ENCODE measurements around the gene NUP58. TPM values are rescaled to one million over a fixed set of nuclear protein-coding genes. Genes with fewer than 3 reads are reported as not detected.
A peak's percentile ranks its signal among the peaks of the same experiment; 100 is the strongest.
"Not testable (repeated sequence)": the region's sequence is repeated elsewhere in the genome, so short reads cannot be mapped to it uniquely, and the experiment has no call there.

Gene NUP58
- total and polyA plus RNA-seq, 5 experiments from 2014 or later, result 12.6 to 39.8 (median 14.1) TPM

GRCh38 chr13:25318946-25319345, 17.5 kb downstream of the NUP58 start:
- POLR2A ChIA-PET, H3K4me1 Mint-ChIP-seq, H3K9me3 Mint-ChIP-seq, ATAC-seq, H3K27ac Mint-ChIP-seq, H3K4me3 Mint-ChIP-seq, H3K27me3 Mint-ChIP-seq, DNase-seq: not testable (repeated sequence)
- peaks cover 0 to 80% (median 13%) of the 10 kb centered on the region in 3 donors for H3K36me3 Mint-ChIP-seq

GRCh38 chr13:25319771-25320170, 18.3 kb downstream of the NUP58 start:
- no peak for ATAC-seq
- Mint-ChIP-seq H3K4me1 (peaks cover 0 to 8% (median 3%) of the 10 kb centered on the region in 4 donors), H3K4me3 (no peak overlapping the region), H3K9me3 (no peaks in the 10 kb centered on the region), H3K36me3 (peaks cover 0 to 78% (median 11%) of the 10 kb centered on the region in 3 donors), H3K27me3 (no peaks in the 10 kb centered on the region), H3K27ac (peak overlapping the region in 1 of 10 donors; percentile 12)
- no peak for DNase-seq
- POLR2A ChIA-PET, result no interaction called here

- Mint-ChIP-seq H3K36me3 (peaks cover 0 to 77% (median 17%) of the 10 kb centered on the region in 3 donors), H3K4me1 (peaks cover 0 to 4% (median 0%) of the 10 kb centered on the region in 4 donors), H3K27ac (peak overlapping the region in 3 of 10 donors; percentile 14 to 39 (median 15)), H3K9me3 (no peaks in the 10 kb centered on the region), H3K27me3 (no peaks in the 10 kb centered on the region), H3K4me3 (no peak overlapping the region)
- ATAC-seq, result no peak
- no peak for DNase-seq
- POLR2A ChIA-PET, result no interaction called here
Observed at GRCh38 chr13:25324100-25324499, 22.7 kb downstream of the NUP58 start.

- peaks cover 0 to 89% (median 27%) of the 10 kb centered on the region in 3 donors for H3K36me3 Mint-ChIP-seq
- H3K4me3 Mint-ChIP-seq, result no peak overlapping the region
- no peaks in the 10 kb centered on the region for H3K27me3 Mint-ChIP-seq
- POLR2A ChIA-PET, result no interaction called here
- H3K4me1 Mint-ChIP-seq, result peaks cover 0 to 5% (median 3%) of the 10 kb centered on the region in 4 donors
- ATAC-seq (no peak), DNase-seq (no peak)
- no peaks in the 10 kb centered on the region for H3K9me3 Mint-ChIP-seq
- H3K27ac Mint-ChIP-seq, result peak overlapping the region in 1 of 10 donors; percentile 45
Observed at GRCh38 chr13:25329706-25330105, 28.3 kb downstream of the NUP58 start.

- Mint-ChIP-seq H3K27ac (peak overlapping the region in 1 of 10 donors; percentile 36), H3K4me1 (peaks cover 0 to 5% (median 3%) of the 10 kb centered on the region in 4 donors), H3K36me3 (peaks cover 0 to 86% (median 25%) of the 10 kb centered on the region in 3 donors), H3K9me3 (no peaks in the 10 kb centered on the region), H3K27me3 (no peaks in the 10 kb centered on the region), H3K4me3 (no peak overlapping the region)
- ATAC-seq (no peak), DNase-seq (no peak)
- POLR2A ChIA-PET, result interaction anchor here (0.6 kb wide), 1 partner anchor 862 kb away, joined by 4 read pairs; no protein-coding TSS in a partner anchor
Observed at GRCh38 chr13:25330541-25330940, 29.1 kb downstream of the NUP58 start.

GRCh38 chr13:25335856-25336255, 34.4 kb downstream of the NUP58 start:
- no peak for ATAC-seq
- no peaks in the 10 kb centered on the region for H3K27me3 Mint-ChIP-seq
- no peak for DNase-seq
- POLR2A ChIA-PET, result no interaction called here
- H3K4me1 Mint-ChIP-seq, result peaks cover 0 to 5% (median 3%) of the 10 kb centered on the region in 4 donors
- peak overlapping the region in 1 of 10 donors; percentile 2 for H3K27ac Mint-ChIP-seq
- peaks cover 0 to 80% (median 17%) of the 10 kb centered on the region in 3 donors for H3K36me3 Mint-ChIP-seq
- H3K4me3 Mint-ChIP-seq, result no peak overlapping the region
- H3K9me3 Mint-ChIP-seq, result no peaks in the 10 kb centered on the region

- ATAC-seq (no peak), DNase-seq (no peak)
- Mint-ChIP-seq H3K27ac (peak overlapping the region in 3 of 10 donors; percentile 11 to 54 (median 24)), H3K9me3 (no peaks in the 10 kb centered on the region), H3K4me3 (no peak overlapping the region), H3K27me3 (no peaks in the 10 kb centered on the region), H3K4me1 (no peaks in the 10 kb centered on the region), H3K36me3 (peaks cover 0 to 9% (median 6%) of the 10 kb centered on the region in 3 donors)
- POLR2A ChIA-PET, result no interaction called here
Observed at GRCh38 chr13:25345576-25345975, 44.2 kb downstream of the NUP58 start.

GRCh38 chr13:25347151-25347550, 45.7 kb downstream of the NUP58 start:
- Mint-ChIP-seq H3K9me3 (no peaks in the 10 kb centered on the region), H3K27me3 (no peaks in the 10 kb centered on the region), H3K27ac (no peak overlapping the region), H3K4me1 (no peaks in the 10 kb centered on the region), H3K4me3 (no peak overlapping the region), H3K36me3 (peaks cover 0 to 9% (median 2%) of the 10 kb centered on the region in 3 donors)
- no peak for ATAC-seq
- POLR2A ChIA-PET, result no interaction called here
- DNase-seq, result no peak

- H3K27ac Mint-ChIP-seq, result no peak overlapping the region
- H3K36me3 Mint-ChIP-seq, result peaks cover 0 to 4% (median 0%) of the 10 kb centered on the region in 3 donors
- peaks cover 8 to 21% (median 14%) of the 10 kb centered on the region in 5 donors for H3K27me3 Mint-ChIP-seq
- H3K4me1 Mint-ChIP-seq, result no peaks in the 10 kb centered on the region
- no peak for ATAC-seq
- POLR2A ChIA-PET, result no interaction called here
- H3K9me3 Mint-ChIP-seq, result peaks cover 0 to 2% (median 0%) of the 10 kb centered on the region in 9 donors
- DNase-seq, result no peak
- no peak overlapping the region for H3K4me3 Mint-ChIP-seq
Observed at GRCh38 chr13:25351404-25351803, 50.0 kb downstream of the NUP58 start.

- no peak for DNase-seq
- H3K9me3 Mint-ChIP-seq, result peaks cover 0 to 2% (median 0%) of the 10 kb centered on the region in 9 donors
- H3K4me3 Mint-ChIP-seq, result no peak overlapping the region
- POLR2A ChIA-PET, result no interaction called here
- peaks cover 8 to 24% (median 17%) of the 10 kb centered on the region in 5 donors for H3K27me3 Mint-ChIP-seq
- H3K36me3 Mint-ChIP-seq, result peaks cover 0 to 4% (median 0%) of the 10 kb centered on the region in 3 donors
- no peaks in the 10 kb centered on the region for H3K4me1 Mint-ChIP-seq
- H3K27ac Mint-ChIP-seq, result no peak overlapping the region
- no peak for ATAC-seq
Observed at GRCh38 chr13:25352230-25352629, 50.8 kb downstream of the NUP58 start.

- DNase-seq (no peak), ATAC-seq (no peak)
- peaks cover 9 to 29% (median 19%) of the 10 kb centered on the region in 5 donors for H3K27me3 Mint-ChIP-seq
- POLR2A ChIA-PET, result no interaction called here
- H3K9me3 Mint-ChIP-seq, result peaks cover 0 to 2% (median 0%) of the 10 kb centered on the region in 9 donors
- peaks cover 0 to 8% (median 0%) of the 10 kb centered on the region in 3 donors for H3K36me3 Mint-ChIP-seq
- H3K4me1 Mint-ChIP-seq, result no peaks in the 10 kb centered on the region
- no peak overlapping the region for H3K27ac Mint-ChIP-seq
- H3K4me3 Mint-ChIP-seq, result no peak overlapping the region
Observed at GRCh38 chr13:25352806-25353205, 51.4 kb downstream of the NUP58 start.

GRCh38 chr13:25353344-25353743, 51.9 kb downstream of the NUP58 start:
- Mint-ChIP-seq H3K36me3 (peaks cover 0 to 13% (median 5%) of the 10 kb centered on the region in 3 donors), H3K9me3 (peaks cover 0 to 5% (median 0%) of the 10 kb centered on the region in 9 donors), H3K27me3 (peaks cover 13 to 34% (median 24%) of the 10 kb centered on the region in 5 donors), H3K27ac (peak overlapping the region in 1 of 10 donors; percentile 61), H3K4me1 (peaks cover 0 to 3% (median 0%) of the 10 kb centered on the region in 4 donors), H3K4me3 (no peak overlapping the region)
- DNase-seq (no peak), ATAC-seq (no peak)
- POLR2A ChIA-PET, result no interaction called here

- Mint-ChIP-seq H3K4me1 (peaks cover 0 to 3% (median 0%) of the 10 kb centered on the region in 4 donors), H3K36me3 (peaks cover 0 to 21% (median 5%) of the 10 kb centered on the region in 3 donors), H3K4me3 (no peak overlapping the region), H3K27ac (no peak overlapping the region), H3K27me3 (peaks cover 15 to 42% (median 25%) of the 10 kb centered on the region in 5 donors), H3K9me3 (peaks cover 0 to 7% (median 2%) of the 10 kb centered on the region in 9 donors)
- POLR2A ChIA-PET, result no interaction called here
- ATAC-seq (no peak), DNase-seq (no peak)
Observed at GRCh38 chr13:25354377-25354776, 53.0 kb downstream of the NUP58 start.

GRCh38 chr13:25360443-25360842, 59.0 kb downstream of the NUP58 start:
- Mint-ChIP-seq H3K9me3 (peaks cover 0 to 38% (median 3%) of the 10 kb centered on the region in 9 donors), H3K36me3 (peaks cover 3 to 31% (median 5%) of the 10 kb centered on the region in 3 donors), H3K27me3 (peaks cover 19 to 42% (median 21%) of the 10 kb centered on the region in 5 donors)
- DNase-seq, H3K4me1 Mint-ChIP-seq, ATAC-seq, POLR2A ChIA-PET, H3K27ac Mint-ChIP-seq, H3K4me3 Mint-ChIP-seq: not testable (repeated sequence)
